ENCODE measurements around the gene CHST11.

CHST11 gene

GRCh38 chr12:104588921-104589590 is 132.3 kb downstream of the CHST11 start:
- no peak for DNase-seq

- no peak for DNase-seq
Observed at GRCh38 chr12:104590022-104590421, 133.3 kb downstream of the CHST11 start.

- no peak for DNase-seq
Observed at GRCh38 chr12:104591257-104591885, 134.6 kb downstream of the CHST11 start.

GRCh38 chr12:104593482-104593881 is 136.7 kb downstream of the CHST11 start:
- DNase-seq: no peak

GRCh38 chr12:104596134-104596799 is 139.5 kb downstream of the CHST11 start:
- DNase-seq: no peak

GRCh38 chr12:104596898-104597843 is 140.4 kb downstream of the CHST11 start:
- DNase-seq: no peak

GRCh38 chr12:104598342-104599271 is 141.9 kb downstream of the CHST11 start:
- DNase-seq: no peak

- no peak for DNase-seq
Observed at GRCh38 chr12:104599272-104600035, 142.7 kb downstream of the CHST11 start.

- no peak for DNase-seq
Observed at GRCh38 chr12:104600036-104600712, 143.4 kb downstream of the CHST11 start.

GRCh38 chr12:104600790-104601739 is 144.3 kb downstream of the CHST11 start:
- DNase-seq: no peak

- DNase-seq: no peak
Observed at GRCh38 chr12:104602406-104602805, 145.7 kb downstream of the CHST11 start.

- DNase-seq: no peak
Observed at GRCh38 chr12:104602896-104603295, 146.1 kb downstream of the CHST11 start.

- peak; percentile 49 for DNase-seq
Observed at GRCh38 chr12:104603545-104603973, 146.8 kb downstream of the CHST11 start.

GRCh38 chr12:104604070-104604994 is 147.6 kb downstream of the CHST11 start:
- DNase-seq: peak; percentile 88

- no peak for DNase-seq
Observed at GRCh38 chr12:104604995-104605675, 148.4 kb downstream of the CHST11 start.

- DNase-seq: peak; percentile 16
Observed at GRCh38 chr12:104605685-104606084, 148.9 kb downstream of the CHST11 start.

- no peak for DNase-seq
Observed at GRCh38 chr12:104608998-104609397, 152.2 kb downstream of the CHST11 start.

Data from activated CD4-positive, alpha-beta T cell treated with anti-CD3 and anti-CD28 coated beads, Interleukin-10, Interleukin-2, amounts not matched to agents 100 ng/mL and 50 ng/mL, durations not matched to agents 16 hours and 8 hours (primary cell).